NCI-H82 (cell line): ENCODE data around the gene SLC39A10.

Experiments used
- DNase-seq: peaks from one replicate; lab custom pipeline; 2025; lab: John Stamatoyannopoulos, UW

SLC39A10 gene

DNA sequence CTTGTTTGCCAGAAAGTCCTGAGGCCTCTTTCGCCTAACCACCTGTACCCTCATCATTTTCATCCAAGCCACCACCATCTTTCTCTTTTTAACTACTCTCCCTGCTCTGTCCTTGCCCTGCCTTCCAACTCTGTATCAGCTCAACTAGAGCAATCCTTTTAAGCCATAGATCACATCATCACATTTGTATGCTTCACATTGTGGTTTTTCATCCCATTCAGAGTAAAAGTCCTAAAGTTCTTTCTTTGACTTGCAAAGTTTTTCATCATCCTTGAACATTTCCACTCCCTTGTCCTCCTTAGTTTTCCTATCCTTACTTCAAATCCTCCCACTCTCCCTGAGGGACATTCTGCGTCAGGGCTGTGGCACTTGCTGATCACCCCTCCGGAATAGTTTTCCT lies 73.9 kb downstream of the SLC39A10 start:
- DNase-seq, result no peak

DNA sequence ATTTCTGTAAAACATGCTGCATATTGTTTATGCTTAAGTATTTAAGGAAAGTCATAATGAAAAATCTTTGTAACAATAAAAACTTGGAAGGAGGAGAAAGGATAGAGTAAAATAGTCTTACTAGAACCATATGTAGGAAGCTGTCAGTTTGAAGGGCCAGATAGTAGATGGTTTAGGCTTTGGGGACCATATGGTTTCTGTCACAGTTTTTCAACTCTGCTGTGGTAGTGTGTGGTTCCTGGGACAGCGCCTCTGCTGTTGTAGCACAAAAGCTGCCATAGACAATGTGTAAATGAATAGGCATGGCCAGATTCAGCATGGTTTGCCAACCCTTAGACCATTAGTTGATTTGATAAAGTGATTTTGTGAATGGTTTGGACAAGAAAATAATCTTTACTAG lies 75.5 kb downstream of the SLC39A10 start:
- no peak for DNase-seq

DNA sequence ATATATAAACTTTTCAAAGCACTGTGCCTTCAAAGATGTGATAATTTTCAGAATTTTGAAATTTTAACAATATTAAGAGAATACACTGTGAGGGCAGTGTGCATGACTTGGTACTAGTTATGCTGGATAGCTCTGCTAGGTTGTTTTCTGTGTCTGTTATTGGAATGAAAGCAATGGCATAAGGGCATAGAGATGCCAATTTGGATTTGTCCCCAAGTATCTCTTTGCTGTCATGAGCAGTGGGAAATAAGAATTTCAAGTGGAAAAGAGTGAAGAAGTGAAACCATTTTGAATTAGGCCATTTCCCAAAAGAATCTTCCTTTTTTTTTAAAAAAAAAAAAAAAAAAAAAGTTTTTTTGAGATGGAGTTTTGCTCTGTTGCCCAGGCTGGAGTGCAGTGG lies 76.8 kb downstream of the SLC39A10 start:
- DNase-seq, result no peak

DNA sequence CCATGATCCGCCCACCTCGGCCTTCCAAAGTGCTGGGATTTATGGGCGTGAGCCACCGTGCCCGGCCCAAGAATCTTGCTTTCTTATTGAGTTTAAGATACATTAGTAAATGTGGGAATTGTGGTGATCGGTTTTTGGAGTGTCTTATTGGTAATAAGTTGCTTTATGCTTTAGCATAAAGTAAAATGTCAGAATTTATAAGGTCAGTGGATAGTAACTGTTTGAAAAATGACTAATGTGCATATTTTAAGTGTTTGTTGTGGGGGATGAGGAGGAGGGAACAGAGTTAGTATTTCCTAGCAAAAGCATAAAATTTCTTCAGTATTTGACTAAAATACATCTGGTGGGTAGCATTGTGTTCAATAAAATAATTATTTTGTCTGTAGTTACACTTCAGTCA lies 77.4 kb downstream of the SLC39A10 start:
- no peak for DNase-seq

DNA sequence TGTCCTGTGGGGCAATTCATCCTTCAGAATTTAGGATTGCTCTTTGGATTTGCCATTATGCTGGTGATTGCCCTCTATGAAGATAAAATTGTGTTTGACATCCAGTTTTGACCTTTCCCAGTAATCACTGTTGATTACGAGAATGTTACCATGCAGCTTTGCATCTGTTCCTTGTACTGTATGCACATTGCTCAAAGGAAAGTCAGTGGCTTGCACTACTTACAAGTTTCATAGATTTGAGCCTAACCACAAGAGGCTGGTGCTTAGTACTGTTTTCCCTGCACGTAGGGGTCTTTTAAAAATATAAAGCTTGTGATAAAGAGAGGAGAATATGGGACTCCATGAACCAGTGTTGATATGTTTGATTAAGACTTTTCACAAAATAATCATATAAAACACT lies 77.9 kb downstream of the SLC39A10 start:
- no peak for DNase-seq

DNA sequence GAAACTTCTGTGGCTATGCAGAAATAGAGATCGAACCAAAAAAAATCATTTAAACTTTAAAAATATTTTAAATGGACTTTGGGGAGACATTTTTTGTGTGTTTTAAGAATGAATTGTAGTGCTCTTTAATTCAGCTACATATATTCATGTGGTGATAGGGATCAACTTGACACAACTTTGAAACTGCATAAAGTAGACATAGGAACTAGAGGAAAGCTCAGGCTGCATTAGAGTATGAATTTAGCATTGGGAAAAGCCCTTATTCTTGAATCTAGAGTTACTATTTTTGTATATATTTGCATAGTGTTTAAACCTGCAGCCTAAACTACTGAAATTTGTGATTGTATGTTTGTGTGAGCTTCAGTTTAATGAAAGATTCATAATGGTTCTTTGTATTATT lies 78.3 kb downstream of the SLC39A10 start:
- no peak for DNase-seq

DNA sequence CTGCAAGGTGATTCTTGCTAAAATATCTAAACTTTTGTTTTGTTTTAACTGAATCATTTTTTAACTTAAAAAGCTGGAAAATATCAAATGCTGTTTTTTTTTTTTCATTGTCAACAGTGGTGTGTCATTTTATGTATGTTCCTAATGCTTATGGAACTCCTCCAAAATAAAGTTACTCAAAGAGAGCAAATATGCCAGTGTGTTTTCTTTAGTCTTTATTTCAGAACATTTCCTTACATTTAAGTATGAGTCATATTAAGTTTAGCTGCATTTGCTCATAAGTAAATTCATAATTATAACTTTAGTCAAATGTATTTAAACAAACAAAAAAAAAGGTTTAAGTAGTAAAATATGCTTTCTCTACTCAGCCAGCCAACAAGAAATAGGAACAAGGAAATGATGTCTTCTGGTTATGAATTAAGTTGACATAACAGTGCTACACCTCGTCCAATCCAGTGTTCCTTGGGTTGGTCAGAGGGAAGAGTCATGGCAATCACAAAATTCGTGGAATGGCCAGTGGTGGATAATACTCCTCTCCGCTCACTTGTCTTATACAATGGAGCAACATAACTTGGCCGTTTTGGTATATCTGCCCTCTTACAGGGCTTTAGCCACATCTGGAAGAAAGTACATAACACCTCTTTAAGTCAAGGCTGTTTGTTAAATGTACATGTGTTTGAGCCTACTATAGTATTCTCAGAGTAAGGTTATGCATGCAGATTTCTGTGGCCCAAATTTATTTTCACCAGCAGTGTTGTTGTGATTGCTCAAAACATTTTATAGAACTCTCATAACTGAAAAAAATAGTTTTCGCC lies 80.7 kb downstream of the SLC39A10 start:
- DNase-seq, result no peak

DNA sequence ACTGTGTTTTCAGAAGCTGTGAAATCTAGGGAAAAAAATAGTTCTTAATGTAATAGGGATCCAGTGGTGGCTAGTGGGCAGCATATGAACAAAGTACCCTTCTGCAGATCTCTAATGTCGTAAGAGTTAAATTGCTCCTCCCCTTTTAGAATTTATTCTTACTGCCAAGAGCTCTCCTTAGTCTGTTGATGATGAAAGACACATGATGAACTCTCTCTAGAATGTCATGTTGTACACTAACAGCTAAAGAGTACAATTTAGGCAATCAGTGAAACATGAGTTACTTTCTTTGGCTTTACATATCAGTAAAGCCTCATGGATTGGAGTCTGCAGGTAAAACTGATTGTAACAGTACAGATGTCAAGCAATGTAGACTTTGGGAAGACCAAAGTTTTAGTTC lies 84.2 kb downstream of the SLC39A10 start:
- DNase-seq, result no peak

DNA sequence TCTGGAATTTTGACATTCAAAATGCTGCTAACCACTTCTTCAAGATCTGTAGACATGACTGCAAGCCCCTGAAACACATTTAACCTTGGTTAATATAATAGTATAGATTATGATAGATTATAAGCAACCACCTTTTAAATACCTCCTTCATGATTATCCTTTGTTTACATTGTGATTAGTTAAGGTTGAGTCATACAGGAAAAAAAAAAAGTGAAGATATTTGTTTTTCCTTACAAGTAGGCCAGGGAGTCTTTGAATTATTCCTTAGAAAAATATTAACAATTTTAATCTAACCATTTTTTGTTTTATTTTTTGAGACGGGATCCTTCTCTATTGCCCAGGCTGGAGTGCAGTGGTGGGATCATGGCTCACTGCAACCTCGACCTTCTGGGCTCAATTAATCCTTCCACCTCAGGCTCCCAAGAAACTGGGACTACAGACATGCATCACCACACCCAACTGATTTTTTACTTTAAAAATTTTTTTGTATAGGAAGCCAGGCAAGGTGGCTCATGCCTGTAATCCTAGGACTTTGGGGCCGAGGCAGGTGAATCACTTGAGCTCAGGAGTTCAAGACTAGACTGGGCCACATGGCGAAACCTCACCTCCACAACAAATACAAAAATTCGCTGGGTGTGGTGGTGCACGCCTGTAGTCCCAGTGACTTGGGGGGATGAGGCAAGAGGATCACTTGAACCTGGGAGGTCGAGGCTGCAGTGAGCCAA lies 99.4 kb downstream of the SLC39A10 start:
- no peak for DNase-seq

DNA sequence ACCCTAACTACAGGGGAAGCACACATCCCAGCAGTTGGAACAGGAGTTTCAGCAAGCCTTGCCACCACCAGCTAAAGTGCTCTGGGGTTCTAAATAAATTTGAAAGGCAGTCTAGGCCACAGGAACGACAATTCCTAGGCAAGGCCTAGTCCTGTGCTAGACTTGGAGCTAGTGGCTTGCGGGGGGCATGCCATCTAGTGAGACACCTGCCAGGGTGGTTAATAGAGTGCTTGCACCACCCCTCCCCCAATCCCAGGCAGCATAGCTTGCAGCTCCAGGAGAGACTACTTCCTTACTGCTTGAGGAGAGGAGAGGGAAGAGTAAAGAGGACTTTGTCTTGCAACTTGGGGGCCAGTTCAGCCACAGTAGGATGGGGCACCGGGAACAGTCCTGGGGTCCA lies 101.8 kb downstream of the SLC39A10 start:
- DNase-seq, result no peak

DNA sequence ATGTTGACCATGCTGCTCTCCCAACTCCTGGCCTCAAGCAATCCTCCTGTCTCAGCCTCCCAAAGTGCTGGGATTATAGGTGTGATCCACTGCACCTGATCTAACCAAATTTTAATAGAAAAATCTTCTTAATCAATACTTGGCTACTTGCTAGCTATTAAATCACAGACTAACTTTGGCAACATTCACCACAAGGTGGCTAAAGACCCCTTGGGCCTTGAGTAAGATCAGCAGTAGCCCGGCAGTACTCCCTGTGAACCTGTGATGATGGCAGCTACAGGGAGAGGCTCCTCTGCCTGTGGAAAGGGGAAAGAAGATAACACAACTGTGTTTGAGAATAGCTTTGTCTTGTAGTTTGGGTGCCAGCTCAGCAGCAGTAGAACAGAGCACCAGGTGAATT lies 102.9 kb downstream of the SLC39A10 start:
- DNase-seq, result peak; percentile 6

DNA sequence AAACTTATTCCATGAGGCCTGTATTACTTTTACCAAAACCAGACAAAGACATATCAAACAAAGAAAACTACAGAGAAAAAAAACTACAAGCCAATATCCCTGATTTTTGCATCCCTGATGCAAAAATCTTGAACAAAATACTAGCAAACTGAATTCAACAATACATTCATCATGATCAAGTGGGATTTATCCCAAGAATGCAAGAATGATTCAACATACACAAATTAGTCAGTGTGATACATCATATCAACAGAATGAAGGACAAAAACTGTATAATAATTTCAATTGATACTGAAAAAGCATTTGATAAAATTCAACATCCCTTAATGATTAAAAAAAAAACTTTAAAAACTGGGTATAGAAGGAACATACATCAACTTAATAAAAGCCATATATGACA lies 106.8 kb downstream of the SLC39A10 start:
- no peak for DNase-seq

DNA sequence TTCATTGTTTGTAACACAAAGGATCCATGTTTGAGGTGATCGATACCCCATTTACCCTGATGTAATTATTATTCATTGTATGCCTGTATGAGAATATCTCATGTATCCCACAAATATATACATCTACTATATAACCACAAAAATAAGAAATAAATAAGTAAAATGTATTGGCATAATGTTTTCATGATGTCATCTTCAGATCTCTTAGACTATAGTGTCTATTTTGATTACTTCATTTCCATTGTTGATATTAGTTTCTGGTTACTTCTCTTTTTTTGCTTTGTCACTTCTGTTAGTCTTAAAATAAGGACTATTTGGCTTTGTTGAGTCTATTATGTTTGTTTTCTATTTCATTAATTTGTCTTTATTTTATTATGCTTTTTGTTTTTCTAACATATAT lies 109.7 kb downstream of the SLC39A10 start:
- no peak for DNase-seq

DNA sequence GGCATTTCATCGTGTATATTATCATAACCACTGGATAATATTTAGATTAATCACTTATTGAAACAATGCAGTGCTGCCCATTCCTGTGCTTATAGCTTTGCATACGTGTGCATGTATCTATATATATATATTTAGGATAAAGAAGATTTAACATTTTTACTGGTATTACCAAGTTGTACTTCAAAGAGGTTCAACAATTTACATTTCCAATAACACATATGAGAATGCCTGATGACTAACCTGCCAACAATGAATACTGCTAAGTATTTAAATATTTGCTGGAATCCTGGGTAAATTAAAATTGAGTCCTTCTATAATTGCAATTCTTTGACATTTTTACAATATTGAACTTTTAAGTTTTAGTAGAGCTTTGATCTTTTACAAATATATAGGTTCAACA lies 111.4 kb downstream of the SLC39A10 start:
- no peak for DNase-seq

DNA sequence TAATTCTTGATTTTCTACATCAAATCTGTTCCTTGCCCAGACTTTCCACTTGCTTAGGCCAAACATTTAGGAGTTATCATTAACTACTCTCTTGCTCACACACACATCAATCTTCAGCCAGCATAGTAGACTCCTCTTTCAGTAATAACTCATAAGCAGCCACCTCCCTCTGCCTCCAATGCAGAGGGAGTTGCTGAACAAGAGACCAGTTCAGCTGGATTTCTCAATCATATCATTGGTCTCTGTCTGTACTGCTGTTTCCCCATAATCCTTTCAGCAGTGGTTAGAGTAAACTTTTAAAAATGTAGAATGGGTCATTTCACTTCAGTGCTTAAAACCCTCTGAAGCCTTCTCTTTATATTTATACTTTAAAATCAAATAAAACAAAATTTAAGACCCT lies 112.9 kb downstream of the SLC39A10 start:
- DNase-seq, result no peak

DNA sequence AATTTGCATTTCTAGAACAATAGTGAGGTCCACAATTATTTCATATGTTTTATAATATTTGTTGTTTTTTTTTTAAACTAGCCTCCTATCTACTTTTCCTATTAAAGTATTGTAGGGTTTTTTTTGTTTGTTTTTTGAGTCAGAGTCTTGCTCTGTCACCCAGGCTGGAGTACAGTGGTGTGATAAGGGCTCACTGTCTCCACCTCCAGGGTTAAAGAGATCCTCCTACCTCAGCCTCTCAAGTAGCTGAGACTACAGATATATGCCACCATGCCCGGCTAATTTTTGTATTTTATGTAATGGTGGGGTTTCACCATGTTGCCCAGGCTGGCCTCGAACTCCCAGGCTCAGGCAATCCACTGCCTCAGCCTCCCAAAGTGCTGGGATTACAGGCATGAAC lies 122.5 kb downstream of the SLC39A10 start:
- DNase-seq, result no peak

DNA sequence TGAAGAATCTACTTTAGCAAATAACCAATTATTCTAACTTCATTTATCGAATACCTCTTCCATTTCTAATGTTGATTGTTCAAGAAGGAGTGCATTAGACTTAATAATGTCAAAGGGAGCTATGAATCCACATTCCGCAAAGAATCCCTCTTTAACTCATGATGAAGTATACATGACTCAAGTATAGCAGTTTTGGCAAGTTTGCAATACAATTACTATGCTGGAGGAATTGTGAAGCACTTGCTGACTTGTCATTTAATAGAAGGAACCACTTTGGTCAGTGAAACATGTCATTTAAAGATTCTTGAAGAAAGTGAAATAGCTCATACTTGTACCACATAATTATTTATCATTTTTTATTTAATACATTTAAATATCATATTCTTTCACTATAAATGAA lies 125.1 kb downstream of the SLC39A10 start:
- DNase-seq, result no peak
